GM18870 (cell line): ENCODE results near the gene SPAG16.

ENCODE experiments used
- ATAC-seq: cut with Tn5 transposase; IDR thresholded peaks from one replicate; pipeline ENCODE4 v1.9.1; 2021; ENCODE audit warnings: moderate library complexity; ENCODE audit not compliant: unreplicated experiment

Gene SPAG16

DNA sequence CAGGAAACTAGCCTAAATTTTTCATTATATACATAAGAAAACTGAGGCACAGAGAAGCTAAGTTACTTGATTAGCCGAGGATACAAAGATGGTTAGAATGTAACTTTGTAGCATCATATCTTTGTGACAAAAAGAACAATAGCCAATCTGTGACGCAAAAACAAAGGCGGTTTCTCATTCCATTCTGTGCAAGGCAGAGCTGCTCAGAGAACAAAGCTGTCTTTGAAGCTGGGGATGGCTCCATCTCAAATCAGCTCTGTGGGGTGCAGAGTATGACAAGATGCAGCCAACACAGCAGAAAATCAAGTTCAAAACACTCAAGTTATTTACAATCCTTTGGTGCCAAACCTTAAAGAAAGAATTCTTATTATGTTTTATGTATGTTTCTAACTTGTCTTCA, 1044.7 kb downstream of the SPAG16 start:
- no peak for ATAC-seq

DNA sequence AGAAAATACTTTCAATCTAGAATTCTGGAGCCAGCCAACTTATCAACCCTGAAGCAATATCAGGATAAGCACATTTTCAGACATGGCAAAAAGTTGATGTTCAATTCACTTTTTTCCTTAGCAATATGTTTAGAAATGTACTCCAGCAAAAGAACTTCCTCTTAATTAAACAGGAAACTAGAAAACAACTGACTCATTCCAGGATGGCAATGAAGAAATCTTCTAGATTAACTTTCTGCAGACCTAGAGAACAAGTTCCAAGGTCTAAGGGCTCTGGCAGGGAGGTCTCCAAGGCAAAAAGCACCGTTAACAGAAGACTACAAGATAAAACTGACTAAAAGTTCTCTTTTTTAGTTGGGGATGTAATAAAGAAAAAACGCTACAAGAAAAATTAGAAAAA, 1057.4 kb downstream of the SPAG16 start:
- no peak for ATAC-seq

DNA sequence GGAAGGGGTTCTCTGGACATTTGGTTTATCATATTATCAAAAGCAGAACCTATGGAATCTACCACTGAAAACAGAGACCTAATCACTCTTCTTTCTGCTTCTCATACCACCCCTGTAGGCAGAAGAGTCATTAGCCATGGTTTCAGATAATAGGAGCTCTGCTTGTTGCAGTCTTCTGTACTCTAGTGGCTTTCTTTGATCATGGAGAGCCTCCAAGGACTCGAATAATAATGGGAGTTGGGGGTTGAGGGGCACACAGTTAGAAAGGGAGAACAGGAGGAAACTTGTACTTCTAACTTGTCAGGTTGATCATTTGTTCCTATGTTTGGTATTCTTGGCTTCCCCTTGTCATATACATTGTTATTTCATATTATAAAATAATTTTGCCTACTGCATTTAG, 1074.2 kb downstream of the SPAG16 start:
- no peak for ATAC-seq

DNA sequence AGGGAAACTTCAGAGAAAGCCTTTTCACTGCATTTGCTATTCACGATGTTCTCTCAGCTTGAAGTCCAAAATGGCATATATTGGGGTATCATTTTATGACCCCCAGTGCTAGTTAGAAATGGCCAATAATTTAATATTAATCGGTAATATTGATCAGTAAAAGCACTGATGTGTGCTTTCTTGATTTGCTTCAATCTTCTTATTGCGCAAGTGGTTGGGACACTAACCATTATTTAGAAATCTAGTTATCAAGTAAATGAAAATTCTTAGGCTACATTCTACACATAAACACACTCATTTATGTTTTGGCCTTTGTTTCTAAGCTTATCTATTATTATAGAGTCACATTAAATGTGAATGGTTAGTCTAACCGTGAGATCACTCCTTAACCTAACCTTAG, 1076.9 kb downstream of the SPAG16 start:
- ATAC-seq: no peak

DNA sequence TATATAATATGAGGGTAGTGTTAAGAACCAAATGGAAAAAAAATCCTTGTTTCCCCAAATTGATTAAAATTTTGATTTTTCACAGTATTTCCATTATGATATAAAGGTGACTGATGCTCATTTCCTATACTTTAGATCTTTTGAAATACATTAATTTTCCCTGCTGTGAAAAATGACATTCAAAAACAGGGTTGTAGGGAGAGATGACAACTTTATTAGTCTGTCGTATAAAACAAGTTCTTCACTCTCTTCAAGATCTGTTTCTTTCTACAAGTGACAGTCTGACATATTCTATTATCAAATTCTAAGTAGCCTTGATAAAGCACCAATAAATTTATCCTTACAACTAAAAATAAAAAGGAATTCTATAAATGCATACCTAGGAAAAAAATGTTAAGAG, 1081.3 kb downstream of the SPAG16 start:
- no peak for ATAC-seq

DNA sequence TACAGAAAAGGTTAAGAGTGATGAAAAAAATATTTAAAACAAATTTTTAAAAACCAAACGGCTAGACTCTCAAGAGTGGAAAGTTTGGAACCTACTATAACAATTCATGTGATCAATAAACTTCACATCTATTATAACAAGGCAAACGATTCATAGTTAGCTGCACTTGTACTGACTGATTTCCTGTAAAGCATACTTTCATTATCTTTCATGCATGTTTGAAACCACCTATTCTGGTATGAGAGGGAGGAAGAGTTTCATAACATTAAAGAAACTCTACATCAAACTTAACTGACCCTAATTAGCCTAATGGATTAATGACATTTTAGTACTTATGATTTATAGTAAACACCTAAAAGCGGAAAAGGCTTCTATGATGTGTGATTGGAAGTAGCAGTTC, 1082.9 kb downstream of the SPAG16 start:
- no peak for ATAC-seq

DNA sequence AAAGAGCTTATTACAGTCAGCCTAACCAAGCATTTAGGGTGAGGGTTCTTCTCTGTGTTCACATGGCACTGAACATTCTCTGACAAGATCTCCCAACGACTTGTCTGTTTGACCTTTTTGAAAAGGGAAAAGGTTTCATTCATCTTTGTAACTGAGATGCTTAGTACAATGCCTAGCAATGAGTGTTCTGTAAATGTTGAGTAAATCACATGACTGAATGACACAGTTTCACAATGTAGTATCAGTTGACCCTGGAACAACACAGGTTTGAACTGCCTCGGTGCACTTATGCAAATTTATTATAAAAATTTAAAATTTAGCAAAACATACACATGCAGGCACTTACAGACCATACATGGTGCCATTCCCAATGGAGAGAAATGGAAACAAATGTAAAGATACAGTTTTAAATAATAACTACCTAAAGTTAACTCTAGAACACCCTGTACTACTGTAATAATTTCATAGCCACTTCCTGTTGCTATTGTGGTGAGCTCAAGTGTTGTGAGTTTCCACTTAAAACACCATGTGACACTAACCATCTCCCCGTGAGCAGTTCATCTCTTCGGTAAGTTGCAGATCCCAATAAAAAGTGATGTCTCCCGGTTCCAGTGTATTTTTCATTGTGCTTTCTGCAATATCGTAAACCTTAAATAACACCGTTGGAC, 1092.5 kb downstream of the SPAG16 start:
- no peak for ATAC-seq

DNA sequence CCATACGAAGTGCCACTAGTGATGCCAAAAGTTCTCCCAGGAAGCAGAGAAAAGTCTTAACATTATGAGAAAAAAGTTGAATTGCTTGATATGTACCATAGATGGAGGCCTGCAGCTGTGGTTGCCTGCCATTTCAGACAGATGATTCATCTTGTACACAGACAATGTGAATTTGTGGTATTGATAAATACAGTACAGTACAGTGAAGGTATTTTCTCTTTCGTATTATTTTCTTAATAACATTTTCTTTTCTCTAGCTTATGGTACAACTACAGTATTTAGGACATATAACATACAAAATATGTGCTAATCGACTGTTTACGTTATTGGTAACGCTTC, 1093.0 kb downstream of the SPAG16 start:
- ATAC-seq: no peak

DNA sequence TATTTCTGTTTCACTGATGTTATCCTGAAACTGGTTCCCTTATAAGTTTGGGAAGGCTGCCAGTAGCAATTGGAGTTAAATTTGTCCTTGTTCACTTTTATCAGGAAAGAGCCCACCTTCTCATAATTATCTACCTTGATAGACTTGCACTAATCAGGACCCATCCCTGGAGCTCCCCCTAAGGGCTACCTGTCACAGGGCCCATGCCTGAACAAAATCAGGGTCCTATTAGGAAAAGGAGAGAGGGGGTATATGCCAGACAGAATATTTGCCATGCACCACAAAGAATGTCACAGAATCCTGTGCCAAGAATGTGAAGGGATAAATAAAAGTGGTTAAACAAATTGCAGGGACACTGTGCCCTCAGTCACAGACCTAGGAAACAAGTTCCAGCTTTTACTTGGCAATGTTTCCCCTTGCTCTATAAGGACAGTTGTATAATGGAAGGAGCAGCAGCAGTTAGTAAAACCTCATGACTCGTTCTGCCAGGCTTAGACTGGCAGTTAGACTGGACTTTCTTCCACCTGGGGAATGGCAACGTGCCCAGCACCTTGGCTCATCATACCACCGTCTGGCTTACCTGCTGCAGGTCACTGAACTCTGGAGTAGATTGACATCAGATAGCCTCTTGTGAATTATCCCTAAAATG, 1094.3 kb downstream of the SPAG16 start:
- ATAC-seq: no peak

DNA sequence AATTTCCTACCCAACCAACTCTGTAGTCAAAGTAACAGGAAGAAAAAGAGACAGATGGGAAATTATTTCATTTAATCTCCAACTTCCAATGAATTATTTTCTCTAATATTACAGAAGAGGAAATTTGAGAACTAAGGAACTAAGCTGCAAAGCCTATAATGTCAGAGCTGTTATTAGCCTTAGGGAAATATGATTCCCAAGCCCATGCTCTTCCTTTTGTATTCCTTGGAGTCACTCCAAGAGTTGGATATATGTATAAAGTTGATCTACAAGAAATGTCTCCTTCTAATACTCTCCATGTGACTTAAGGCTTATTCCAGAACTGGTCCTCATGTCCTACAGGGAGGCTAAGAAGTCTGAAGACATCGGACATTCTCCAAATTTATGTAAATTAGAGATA, 1095.0 kb downstream of the SPAG16 start:
- ATAC-seq: no peak

DNA sequence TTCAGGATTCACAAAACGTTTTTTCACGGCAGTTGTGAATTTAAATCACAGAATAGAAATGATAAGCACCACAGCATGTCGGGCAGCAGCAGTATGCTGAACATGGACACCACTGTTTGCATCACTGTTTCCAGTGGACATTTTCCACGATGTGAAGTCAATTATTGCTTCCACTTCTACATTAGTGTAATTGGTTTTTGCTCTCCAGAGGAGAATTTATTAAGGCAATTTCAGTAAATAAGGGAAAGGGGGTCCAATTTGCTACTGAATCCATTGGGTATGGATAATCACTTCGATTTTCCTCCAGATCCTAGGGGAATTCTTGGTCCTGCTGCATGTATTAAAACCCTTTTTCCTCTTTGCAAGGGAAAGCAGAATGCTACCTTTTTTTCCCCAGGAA, 1096.4 kb downstream of the SPAG16 start:
- no peak for ATAC-seq

DNA sequence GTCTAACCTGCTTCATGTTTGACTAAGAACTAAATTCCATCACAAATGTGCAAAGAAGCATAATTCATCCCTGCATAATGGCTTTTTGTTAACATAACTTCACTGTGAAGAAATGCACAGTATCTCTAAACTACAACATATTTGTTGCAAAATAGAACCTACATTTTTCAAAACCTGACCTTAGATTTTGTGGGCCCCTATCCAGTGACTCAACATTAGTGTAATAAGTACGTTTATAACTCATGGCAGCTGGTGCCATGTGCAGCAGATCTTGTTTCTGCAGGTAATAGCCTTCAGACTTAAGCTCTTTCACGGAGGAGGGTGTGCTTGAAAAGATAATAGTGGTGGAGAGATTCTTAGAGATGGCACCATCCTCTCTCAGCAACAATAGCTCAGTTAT, 1098.0 kb downstream of the SPAG16 start:
- ATAC-seq: no peak

DNA sequence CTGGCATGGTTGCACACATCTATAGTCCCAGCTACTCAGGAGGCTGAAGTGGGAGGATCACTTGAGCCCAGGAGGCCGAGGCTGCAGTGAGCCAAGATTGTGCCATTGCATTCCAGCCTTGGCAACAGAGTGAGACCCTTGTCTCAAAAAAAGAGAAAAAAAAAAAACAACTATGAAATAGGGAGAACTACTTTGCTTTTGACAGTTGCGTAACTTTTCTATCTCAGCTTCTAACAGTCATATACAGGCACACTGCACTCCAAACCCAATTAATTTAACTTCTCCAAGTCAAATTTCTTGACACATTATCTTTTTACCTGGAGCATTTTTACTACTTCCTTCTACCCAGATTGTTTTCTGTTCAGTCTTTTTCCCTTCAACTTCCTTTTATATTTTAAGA, 1102.5 kb downstream of the SPAG16 start:
- no peak for ATAC-seq

DNA sequence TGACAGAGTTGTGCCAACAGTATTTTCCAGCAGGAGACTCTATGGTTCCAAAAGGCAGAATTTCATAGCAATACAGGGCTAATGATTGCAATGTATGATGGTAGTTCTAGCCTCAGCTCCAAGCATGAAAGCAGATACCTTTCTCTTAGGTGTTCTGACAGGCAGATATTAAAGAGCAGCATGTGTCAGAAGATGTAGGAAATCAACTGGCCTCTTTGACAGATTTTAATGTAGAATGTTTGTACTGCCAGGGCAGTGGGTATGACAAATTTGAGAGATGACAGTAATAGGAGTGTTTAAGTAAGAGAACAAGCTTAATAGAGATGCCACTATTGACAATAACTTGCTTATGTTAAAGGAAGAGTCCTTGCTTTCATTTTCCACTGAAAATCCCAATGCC, 1105.1 kb downstream of the SPAG16 start:
- ATAC-seq: no peak

DNA sequence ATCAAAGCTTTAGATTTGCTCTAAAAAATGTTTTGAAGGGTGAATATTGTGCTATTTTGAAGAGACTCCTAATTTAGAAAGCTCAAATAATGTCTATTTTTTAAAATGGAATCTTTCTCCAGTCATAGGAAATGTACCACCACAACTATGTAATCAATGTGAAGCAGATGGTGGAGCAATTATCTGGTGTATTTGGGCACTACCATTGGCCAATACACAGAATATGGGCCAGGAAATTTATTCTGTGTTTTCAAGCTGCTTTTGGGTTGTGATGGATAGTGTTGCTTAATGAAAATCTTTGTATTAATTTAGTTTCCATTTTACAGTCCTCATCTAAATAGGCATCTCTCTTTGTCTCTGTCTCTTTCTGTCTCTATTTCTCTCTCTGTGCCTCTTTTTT, 1109.5 kb downstream of the SPAG16 start:
- no peak for ATAC-seq

DNA sequence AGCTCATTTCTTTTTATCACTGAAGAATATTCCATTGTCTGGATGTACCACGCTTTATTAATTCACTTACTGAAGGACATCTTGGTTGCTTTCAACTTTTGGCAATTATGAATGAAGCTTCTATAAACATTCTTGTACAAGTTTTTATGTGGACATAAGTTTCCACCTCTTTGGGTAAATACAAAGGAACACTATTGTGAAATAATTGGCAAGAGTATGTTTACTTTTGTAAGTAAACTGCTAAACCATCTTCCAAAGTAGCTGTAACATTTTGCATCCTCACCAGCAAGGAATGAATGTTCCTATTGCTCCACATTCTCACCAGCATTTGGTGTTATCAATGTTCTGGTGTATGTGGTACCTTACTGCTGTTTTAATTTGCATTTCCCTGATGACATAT, 1110.8 kb downstream of the SPAG16 start:
- no peak for ATAC-seq

DNA sequence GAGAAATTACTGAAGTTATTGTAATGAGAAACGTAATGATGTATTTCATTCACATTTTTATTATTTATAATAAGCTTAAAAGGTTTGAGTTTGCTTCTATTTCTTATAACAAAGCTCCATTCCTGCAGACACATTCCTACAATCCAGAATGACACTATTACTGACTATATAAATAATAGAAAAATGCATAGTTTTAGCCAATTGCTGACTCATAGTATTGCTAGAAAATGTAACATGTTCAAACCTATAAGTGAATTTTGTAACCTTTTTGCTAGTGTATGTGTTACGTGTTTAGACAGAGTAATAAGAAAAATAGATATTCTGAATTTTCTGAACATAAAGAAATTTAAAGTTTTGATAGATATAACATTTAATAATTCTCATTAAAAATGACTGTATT, 1117.3 kb downstream of the SPAG16 start:
- ATAC-seq: no peak

DNA sequence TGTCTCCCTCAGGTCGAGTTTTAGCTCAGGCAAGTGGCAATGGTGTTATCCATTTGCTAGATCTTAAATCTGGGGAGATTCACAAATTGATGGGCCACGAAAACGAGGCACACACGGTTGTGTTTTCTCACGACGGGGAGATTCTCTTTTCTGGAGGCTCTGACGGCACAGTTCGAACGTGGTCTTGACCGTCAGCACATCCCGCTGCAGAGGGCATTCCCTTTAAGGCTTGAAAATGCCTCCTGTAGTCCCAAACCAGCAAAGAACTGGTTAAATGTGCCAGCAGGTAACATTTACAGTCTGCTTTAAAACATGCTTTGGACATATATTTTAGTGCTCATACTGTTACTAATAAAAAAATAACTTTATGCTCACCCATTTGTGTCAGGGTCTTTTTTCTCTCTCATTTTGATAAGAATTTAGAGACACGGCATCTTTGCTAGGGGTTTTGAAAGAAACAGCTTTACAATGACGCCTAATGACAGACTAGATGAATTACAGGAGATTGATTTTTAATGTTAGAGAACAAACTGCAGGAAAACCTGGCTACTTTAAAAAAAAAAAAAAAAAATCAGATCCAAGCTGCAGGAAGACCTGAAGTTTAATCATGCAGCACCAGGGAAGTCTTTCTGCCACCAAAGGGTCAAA, 1126.0 kb downstream of the SPAG16 start:
- no peak for ATAC-seq

DNA sequence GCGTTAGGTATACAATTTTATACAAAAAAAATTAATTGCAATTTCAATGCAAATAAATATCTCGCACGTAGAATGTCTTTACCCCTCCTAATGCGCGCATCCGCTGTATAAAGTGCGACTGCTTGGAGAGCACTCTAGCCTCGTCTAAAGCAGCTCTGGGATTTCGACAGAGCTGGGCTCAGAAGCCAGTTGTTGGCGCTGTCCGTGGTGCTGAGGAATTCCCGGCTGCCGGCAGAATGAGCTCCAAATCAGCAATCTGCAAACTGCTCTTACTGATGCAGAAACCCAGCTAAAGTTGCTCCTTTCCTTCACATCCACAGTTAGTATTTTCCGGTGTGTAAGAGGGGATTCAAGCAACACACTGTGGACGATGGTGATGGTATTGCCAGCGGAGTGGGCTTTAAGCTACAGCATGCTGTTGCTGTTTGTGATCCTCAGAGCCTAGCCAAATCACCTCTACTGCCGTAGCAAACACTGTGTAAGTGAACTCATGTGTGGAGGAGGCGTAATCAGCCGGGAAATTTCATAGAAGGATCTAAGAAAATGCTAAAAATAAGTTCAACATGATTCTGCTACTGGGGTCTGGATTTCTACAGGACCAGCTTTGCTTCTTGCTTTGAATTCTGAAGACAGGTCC, 1126.8 kb downstream of the SPAG16 start, which contains the start of gene VWC2L:
TSS of gene VWC2L (plus strand) at position 137 of the 637 bp plus-strand sequence. CDS start 3,140 bp downstream, outside the sequence.
- ATAC-seq: peak; percentile 60

DNA sequence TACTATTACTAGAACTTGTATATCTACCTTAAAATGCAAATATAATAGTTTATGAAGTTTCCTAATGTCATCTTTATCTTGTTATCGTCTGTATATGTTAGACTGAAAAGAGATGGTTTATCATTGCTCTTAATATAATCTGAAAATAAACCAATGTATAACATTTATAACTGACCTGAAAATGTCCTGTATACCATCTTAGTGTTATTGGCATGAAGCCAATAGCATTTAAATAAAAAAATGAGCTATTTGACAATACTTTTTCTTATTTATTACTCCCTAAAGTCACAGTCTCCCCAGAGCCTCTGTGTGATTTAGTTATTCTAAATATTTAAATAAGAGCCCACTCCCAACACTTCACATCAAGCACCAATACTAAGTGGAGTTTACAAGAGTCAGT, 1128.4 kb downstream of the SPAG16 start:
- no peak for ATAC-seq

DNA sequence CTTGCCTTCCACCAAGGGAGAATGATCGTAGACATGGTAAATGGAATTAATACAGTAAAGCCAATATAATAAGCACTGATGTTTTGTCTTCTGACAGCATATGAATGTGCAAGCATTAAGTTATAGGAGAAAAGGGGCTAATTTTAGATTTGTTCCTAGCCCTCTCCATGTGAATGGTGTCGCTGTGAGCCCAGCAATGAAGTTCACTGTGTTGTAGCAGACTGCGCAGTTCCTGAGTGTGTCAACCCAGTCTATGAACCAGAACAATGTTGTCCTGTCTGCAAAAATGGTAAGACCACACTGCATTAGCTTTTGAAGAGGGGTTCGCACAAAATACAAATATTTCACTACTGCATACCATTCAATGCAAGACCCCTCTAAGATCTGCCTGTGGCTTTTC, 1152.2 kb downstream of the SPAG16 start:
- ATAC-seq: no peak
